OCI-LY1 (cell line): ENCODE data around the gene POLE.

Source experiments
- CTCF ChIP-seq: fragments of 200-600 bp; sonication (generic), shearing (Covaris generic); IDR thresholded peaks from 2 replicates; pipeline ENCODE4 v1.5.1; 2017; ENCODE audit warnings: mild to moderate bottlenecking, antibody characterized with exemption, low read length, moderate library complexity, mixed read lengths
- EZH2 ChIP-seq: fragments of 200-600 bp; sonication (generic), shearing (Covaris generic); IDR thresholded peaks from 2 replicates; pipeline ENCODE4 v1.8.0; 2017; ENCODE audit warnings: borderline replicate concordance, mixed run types, mild to moderate bottlenecking, antibody characterized with exemption, low read length, moderate library complexity, mixed read lengths

- TF ChIP-seq EZH2 (no peak), CTCF (no peak)
These were observed 51.8 kb downstream of the POLE start for GRCh38 chr12:132635076-132635955.
